ENCODE results near the gene TAMALIN.

- TF ChIP-seq CTCF (conservative IDR thresholded peaks at IDR 0.05; ENCODE audit: low read length) (no peak), EZH2phosphoT487 (IDR thresholded peaks at IDR 0.05; ENCODE audit: borderline replicate concordance) (no peak)
Observed at GRCh38 chr12:52063981-52064649, 57.4 kb downstream of the TAMALIN start.
